ENCODE data around the gene PMVK. TPM values are rescaled to one million over a fixed set of nuclear protein-coding genes. Genes with fewer than 3 reads are reported as not detected.

Gene PMVK
- total RNA-seq, 1 donor from 2014 or later: 12.5 TPM

DNA sequence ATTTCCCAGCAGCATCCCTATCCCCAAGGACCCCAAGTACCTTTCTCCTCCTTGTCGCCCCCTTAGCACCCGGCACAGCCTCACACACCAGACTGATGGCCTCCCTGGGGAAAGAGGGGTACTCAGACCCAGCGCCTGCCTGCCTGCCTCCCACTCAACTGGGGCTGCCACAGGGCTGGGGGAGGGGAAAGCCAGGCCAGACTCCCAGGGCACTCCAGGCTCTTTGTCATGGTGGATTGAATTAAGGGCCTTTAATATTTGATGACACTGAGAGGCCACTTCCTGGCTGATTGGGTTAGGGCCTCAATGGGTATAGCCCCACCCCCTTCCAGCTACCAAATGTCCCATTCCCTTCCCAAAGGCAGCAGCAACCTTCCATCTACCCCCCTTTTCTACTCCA, 32.2 kb upstream of the PMVK start:
- Histone ChIP-seq H3K27ac (ENCODE audit: low read depth, low read length) (peak overlapping the region; percentile 99), H3K36me3 (ENCODE audit: control insufficient read depth in 3 of 3, insufficient read depth in 3 of 3, low read length in 3 of 3) (peaks cover 27 to 50% (median 47%) of the 10 kb centered on the region in 3 donors), H3K4me3 (ENCODE audit: low read length in 3 of 3) (peak overlapping the region in 1 of 3 donors; percentile 67), H3K9ac (ENCODE audit: low read depth in 1 of 3, low read length in 3 of 3) (peak overlapping the region; percentile 34 to 83 (median 77)), H3K4me1 (ENCODE audit: control insufficient read depth in 3 of 3, insufficient read depth in 3 of 3, low read length in 3 of 3) (peaks cover 52 to 63% (median 53%) of the 10 kb centered on the region in 3 donors), H3K9me3 (ENCODE audit: control insufficient read depth in 3 of 3, low read length in 3 of 3) (no peaks in the 10 kb centered on the region), H3K27me3 (ENCODE audit: control insufficient read depth in 3 of 3, insufficient read depth in 3 of 3, low read length in 3 of 3) (no peaks in the 10 kb centered on the region)

GRCh38 chr1:154967331-154967950, 30.9 kb upstream of the PMVK start:
- Histone ChIP-seq H3K9ac (ENCODE audit: low read depth in 1 of 3, low read length in 3 of 3) (peak overlapping the region in 1 of 3 donors; percentile 10), H3K27me3 (ENCODE audit: control insufficient read depth in 3 of 3, insufficient read depth in 3 of 3, low read length in 3 of 3) (no peaks in the 10 kb centered on the region), H3K27ac (ENCODE audit: low read depth, low read length) (peak overlapping the region; percentile 99), H3K4me1 (ENCODE audit: control insufficient read depth in 3 of 3, insufficient read depth in 3 of 3, low read length in 3 of 3) (peaks cover 50 to 63% (median 56%) of the 10 kb centered on the region in 3 donors), H3K36me3 (ENCODE audit: control insufficient read depth in 3 of 3, insufficient read depth in 3 of 3, low read length in 3 of 3) (peaks cover 31 to 57% (median 51%) of the 10 kb centered on the region in 3 donors), H3K4me3 (ENCODE audit: low read length in 3 of 3) (no peak overlapping the region), H3K9me3 (ENCODE audit: control insufficient read depth in 3 of 3, low read length in 3 of 3) (no peaks in the 10 kb centered on the region)

DNA sequence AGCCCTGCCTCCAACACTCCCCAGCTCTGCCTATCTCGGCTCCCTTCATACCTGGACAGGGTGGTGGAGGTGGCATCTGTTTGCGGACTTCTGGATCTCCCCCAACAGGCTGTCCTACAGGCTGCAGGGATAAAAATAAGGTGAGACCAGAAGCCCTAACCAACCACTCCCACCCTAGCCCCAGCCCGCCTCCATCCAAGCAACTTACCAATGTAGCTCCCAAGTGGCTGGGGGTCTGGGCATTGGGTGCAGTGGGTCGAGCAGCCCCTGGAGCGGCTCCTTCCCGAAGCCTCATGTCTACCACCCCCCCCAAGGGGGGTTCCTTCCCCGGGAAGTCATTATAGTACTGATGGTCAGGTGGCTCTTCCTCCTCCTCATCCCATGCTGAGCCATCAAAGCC, 29.6 kb upstream of the PMVK start:
- Histone ChIP-seq H3K4me1 (ENCODE audit: control insufficient read depth in 3 of 3, insufficient read depth in 3 of 3, low read length in 3 of 3) (peaks cover 43 to 57% (median 49%) of the 10 kb centered on the region in 3 donors), H3K9ac (ENCODE audit: low read depth in 1 of 3, low read length in 3 of 3) (no peak overlapping the region), H3K27ac (ENCODE audit: low read depth, low read length) (no peak overlapping the region), H3K9me3 (ENCODE audit: control insufficient read depth in 3 of 3, low read length in 3 of 3) (no peaks in the 10 kb centered on the region), H3K27me3 (ENCODE audit: control insufficient read depth in 3 of 3, insufficient read depth in 3 of 3, low read length in 3 of 3) (no peaks in the 10 kb centered on the region), H3K36me3 (ENCODE audit: control insufficient read depth in 3 of 3, insufficient read depth in 3 of 3, low read length in 3 of 3) (peaks cover 31 to 57% (median 51%) of the 10 kb centered on the region in 3 donors), H3K4me3 (ENCODE audit: low read length in 3 of 3) (no peak overlapping the region)

- H3K9ac ChIP-seq (ENCODE audit: low read depth in 1 of 3, low read length in 3 of 3): no peak overlapping the region
- H3K27me3 ChIP-seq (ENCODE audit: control insufficient read depth in 3 of 3, insufficient read depth in 3 of 3, low read length in 3 of 3): no peaks in the 10 kb centered on the region
- H3K27ac ChIP-seq (ENCODE audit: low read depth, low read length): no peak overlapping the region
- peaks cover 36 to 61% (median 56%) of the 10 kb centered on the region in 3 donors for H3K36me3 ChIP-seq (ENCODE audit: control insufficient read depth in 3 of 3, insufficient read depth in 3 of 3, low read length in 3 of 3)
- H3K9me3 ChIP-seq (ENCODE audit: control insufficient read depth in 3 of 3, low read length in 3 of 3): no peaks in the 10 kb centered on the region
- no peak overlapping the region for H3K4me3 ChIP-seq (ENCODE audit: low read length in 3 of 3)
- peaks cover 34 to 49% (median 43%) of the 10 kb centered on the region in 3 donors for H3K4me1 ChIP-seq (ENCODE audit: control insufficient read depth in 3 of 3, insufficient read depth in 3 of 3, low read length in 3 of 3)
These were observed 27.8 kb upstream of the PMVK start for GRCh38 chr1:154964359-154964758.

- Histone ChIP-seq H3K4me3 (ENCODE audit: low read length in 3 of 3) (no peak overlapping the region), H3K4me1 (ENCODE audit: control insufficient read depth in 3 of 3, insufficient read depth in 3 of 3, low read length in 3 of 3) (peaks cover 30 to 49% (median 40%) of the 10 kb centered on the region in 3 donors), H3K9ac (ENCODE audit: low read depth in 1 of 3, low read length in 3 of 3) (peak overlapping the region in 1 of 3 donors; percentile 99), H3K36me3 (ENCODE audit: control insufficient read depth in 3 of 3, insufficient read depth in 3 of 3, low read length in 3 of 3) (peaks cover 43 to 63% (median 53%) of the 10 kb centered on the region in 3 donors), H3K27ac (ENCODE audit: low read depth, low read length) (no peak overlapping the region), H3K9me3 (ENCODE audit: control insufficient read depth in 3 of 3, low read length in 3 of 3) (no peaks in the 10 kb centered on the region), H3K27me3 (ENCODE audit: control insufficient read depth in 3 of 3, insufficient read depth in 3 of 3, low read length in 3 of 3) (no peaks in the 10 kb centered on the region)
These were observed 27.1 kb upstream of the PMVK start for GRCh38 chr1:154963643-154964042.

DNA sequence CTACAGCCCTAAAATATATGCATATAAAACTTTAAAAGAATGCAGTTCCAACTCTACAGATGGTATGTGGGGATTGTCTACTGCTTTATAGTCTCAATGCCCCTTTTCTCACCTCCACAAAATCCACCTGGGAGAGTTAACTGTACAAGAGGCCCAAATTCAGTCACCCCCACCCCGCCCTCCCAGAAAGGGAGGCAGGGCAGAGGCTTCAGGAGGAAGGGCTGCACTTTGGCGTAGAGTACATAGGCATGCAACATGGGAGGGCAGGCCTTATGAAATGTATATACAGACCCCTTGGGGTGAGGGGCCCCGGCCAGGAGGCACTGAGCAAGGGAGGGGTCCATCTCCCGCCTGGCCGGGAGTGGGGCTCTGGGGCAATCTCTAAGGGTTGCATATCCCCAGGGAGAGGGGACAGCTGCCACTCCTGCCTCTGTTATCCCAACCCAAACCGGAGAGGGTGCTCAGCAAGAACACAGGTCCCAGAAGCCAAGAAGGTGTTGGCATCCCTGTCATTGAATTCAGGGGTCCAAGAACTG, 26.3 kb upstream of the PMVK start:
- peak overlapping the region; percentile 87 to 90 (median 90) for H3K4me3 ChIP-seq (ENCODE audit: low read length in 3 of 3)
- peaks cover 37 to 49% (median 37%) of the 10 kb centered on the region in 3 donors for H3K4me1 ChIP-seq (ENCODE audit: control insufficient read depth in 3 of 3, insufficient read depth in 3 of 3, low read length in 3 of 3)
- H3K36me3 ChIP-seq (ENCODE audit: control insufficient read depth in 3 of 3, insufficient read depth in 3 of 3, low read length in 3 of 3): peaks cover 43 to 65% (median 51%) of the 10 kb centered on the region in 3 donors

GRCh38 chr1:154962156-154962749, 25.7 kb upstream of the PMVK start:
- Histone ChIP-seq H3K27me3 (ENCODE audit: control insufficient read depth in 3 of 3, insufficient read depth in 3 of 3, low read length in 3 of 3) (no peaks in the 10 kb centered on the region), H3K9ac (ENCODE audit: low read depth in 1 of 3, low read length in 3 of 3) (peak overlapping the region; percentile 89 to 99 (median 95)), H3K27ac (ENCODE audit: low read depth, low read length) (peak overlapping the region; percentile 94), H3K9me3 (ENCODE audit: control insufficient read depth in 3 of 3, low read length in 3 of 3) (no peaks in the 10 kb centered on the region), H3K36me3 (ENCODE audit: control insufficient read depth in 3 of 3, insufficient read depth in 3 of 3, low read length in 3 of 3) (peaks cover 37 to 60% (median 45%) of the 10 kb centered on the region in 3 donors), H3K4me3 (ENCODE audit: low read length in 3 of 3) (peak overlapping the region; percentile 87 to 90 (median 90)), H3K4me1 (ENCODE audit: control insufficient read depth in 3 of 3, insufficient read depth in 3 of 3, low read length in 3 of 3) (peaks cover 37 to 50% (median 42%) of the 10 kb centered on the region in 3 donors)

More for the DNA sequence above, 26.3 kb upstream of the PMVK start:
- Histone ChIP-seq H3K27ac (ENCODE audit: low read depth, low read length) (no peak overlapping the region), H3K9ac (ENCODE audit: low read depth in 1 of 3, low read length in 3 of 3) (peak overlapping the region; percentile 89 to 99 (median 95)), H3K9me3 (ENCODE audit: control insufficient read depth in 3 of 3, low read length in 3 of 3) (no peaks in the 10 kb centered on the region), H3K27me3 (ENCODE audit: control insufficient read depth in 3 of 3, insufficient read depth in 3 of 3, low read length in 3 of 3) (no peaks in the 10 kb centered on the region)

- Histone ChIP-seq H3K9me3 (ENCODE audit: control insufficient read depth in 3 of 3, low read length in 3 of 3) (no peaks in the 10 kb centered on the region), H3K9ac (ENCODE audit: low read depth in 1 of 3, low read length in 3 of 3) (peak within 1 kb of the TSS; percentile 89 to 99 (median 95)), H3K4me3 (ENCODE audit: low read length in 3 of 3) (peak within 1 kb of the TSS; percentile 87 to 90 (median 90)), H3K27me3 (ENCODE audit: control insufficient read depth in 3 of 3, insufficient read depth in 3 of 3, low read length in 3 of 3) (no peaks in the 10 kb centered on the region), H3K4me1 (ENCODE audit: control insufficient read depth in 3 of 3, insufficient read depth in 3 of 3, low read length in 3 of 3) (peaks cover 45 to 58% (median 45%) of the 10 kb centered on the region in 3 donors), H3K36me3 (ENCODE audit: control insufficient read depth in 3 of 3, insufficient read depth in 3 of 3, low read length in 3 of 3) (peaks cover 37 to 53% (median 39%) of the 10 kb centered on the region in 3 donors), H3K27ac (ENCODE audit: low read depth, low read length) (peak within 1 kb of the TSS; percentile 94)
These were observed 25.0 kb upstream of the PMVK start, which contains the start of gene PYGO2 for GRCh38 chr1:154961207-154962155. Gene PYGO2 (minus strand): TSS chr1:154961782. CDS start chr1:154961576, 206 bp downstream.

GRCh38 chr1:154960446-154961136, 24.1 kb upstream of the PMVK start:
- Histone ChIP-seq H3K9ac (ENCODE audit: low read depth in 1 of 3, low read length in 3 of 3) (peak overlapping the region; percentile 89 to 99 (median 95)), H3K36me3 (ENCODE audit: control insufficient read depth in 3 of 3, insufficient read depth in 3 of 3, low read length in 3 of 3) (peaks cover 29 to 44% (median 31%) of the 10 kb centered on the region in 3 donors), H3K9me3 (ENCODE audit: control insufficient read depth in 3 of 3, low read length in 3 of 3) (no peaks in the 10 kb centered on the region), H3K27me3 (ENCODE audit: control insufficient read depth in 3 of 3, insufficient read depth in 3 of 3, low read length in 3 of 3) (no peaks in the 10 kb centered on the region), H3K27ac (ENCODE audit: low read depth, low read length) (peak overlapping the region; percentile 94), H3K4me1 (ENCODE audit: control insufficient read depth in 3 of 3, insufficient read depth in 3 of 3, low read length in 3 of 3) (peaks cover 48 to 63% (median 49%) of the 10 kb centered on the region in 3 donors), H3K4me3 (ENCODE audit: low read length in 3 of 3) (peak overlapping the region; percentile 87 to 90 (median 90))
